ENCODE results near the gene PAPPA2. TPM values are rescaled to one million over a fixed set of nuclear protein-coding genes. Genes with fewer than 3 reads are reported as not detected.
"Not testable (repeated sequence)": the region's sequence is repeated elsewhere in the genome, so short reads cannot be mapped to it uniquely, and the experiment has no call there.

The PAPPA2 gene, protein sequence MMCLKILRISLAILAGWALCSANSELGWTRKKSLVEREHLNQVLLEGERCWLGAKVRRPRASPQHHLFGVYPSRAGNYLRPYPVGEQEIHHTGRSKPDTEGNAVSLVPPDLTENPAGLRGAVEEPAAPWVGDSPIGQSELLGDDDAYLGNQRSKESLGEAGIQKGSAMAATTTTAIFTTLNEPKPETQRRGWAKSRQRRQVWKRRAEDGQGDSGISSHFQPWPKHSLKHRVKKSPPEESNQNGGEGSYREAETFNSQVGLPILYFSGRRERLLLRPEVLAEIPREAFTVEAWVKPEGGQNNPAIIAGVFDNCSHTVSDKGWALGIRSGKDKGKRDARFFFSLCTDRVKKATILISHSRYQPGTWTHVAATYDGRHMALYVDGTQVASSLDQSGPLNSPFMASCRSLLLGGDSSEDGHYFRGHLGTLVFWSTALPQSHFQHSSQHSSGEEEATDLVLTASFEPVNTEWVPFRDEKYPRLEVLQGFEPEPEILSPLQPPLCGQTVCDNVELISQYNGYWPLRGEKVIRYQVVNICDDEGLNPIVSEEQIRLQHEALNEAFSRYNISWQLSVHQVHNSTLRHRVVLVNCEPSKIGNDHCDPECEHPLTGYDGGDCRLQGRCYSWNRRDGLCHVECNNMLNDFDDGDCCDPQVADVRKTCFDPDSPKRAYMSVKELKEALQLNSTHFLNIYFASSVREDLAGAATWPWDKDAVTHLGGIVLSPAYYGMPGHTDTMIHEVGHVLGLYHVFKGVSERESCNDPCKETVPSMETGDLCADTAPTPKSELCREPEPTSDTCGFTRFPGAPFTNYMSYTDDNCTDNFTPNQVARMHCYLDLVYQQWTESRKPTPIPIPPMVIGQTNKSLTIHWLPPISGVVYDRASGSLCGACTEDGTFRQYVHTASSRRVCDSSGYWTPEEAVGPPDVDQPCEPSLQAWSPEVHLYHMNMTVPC (N-terminal part only)
- total RNA-seq: under 1 TPM in 8 of 9 donors, not detected in 1; 0.04 to 0.87 (median 0.13) TPM
- under 1 TPM; 0.03 to 0.08 (median 0.05) TPM for polyA plus RNA-seq
- long read RNA-seq, donor 1: 0 reads
- long read RNA-seq, donor 2: 0 reads
- long read RNA-seq, donor 3: 0 reads
- long read RNA-seq, donor 4: 0 reads
- long read RNA-seq, donor 5: 0 reads
- long read RNA-seq, donor 6: 0 reads
- long read RNA-seq, donor 7: 0 reads
- long read RNA-seq, donor 8: 0 reads
- long read RNA-seq, donor 9: 0 reads
- long read RNA-seq, donor 10: 0 reads

DNA sequence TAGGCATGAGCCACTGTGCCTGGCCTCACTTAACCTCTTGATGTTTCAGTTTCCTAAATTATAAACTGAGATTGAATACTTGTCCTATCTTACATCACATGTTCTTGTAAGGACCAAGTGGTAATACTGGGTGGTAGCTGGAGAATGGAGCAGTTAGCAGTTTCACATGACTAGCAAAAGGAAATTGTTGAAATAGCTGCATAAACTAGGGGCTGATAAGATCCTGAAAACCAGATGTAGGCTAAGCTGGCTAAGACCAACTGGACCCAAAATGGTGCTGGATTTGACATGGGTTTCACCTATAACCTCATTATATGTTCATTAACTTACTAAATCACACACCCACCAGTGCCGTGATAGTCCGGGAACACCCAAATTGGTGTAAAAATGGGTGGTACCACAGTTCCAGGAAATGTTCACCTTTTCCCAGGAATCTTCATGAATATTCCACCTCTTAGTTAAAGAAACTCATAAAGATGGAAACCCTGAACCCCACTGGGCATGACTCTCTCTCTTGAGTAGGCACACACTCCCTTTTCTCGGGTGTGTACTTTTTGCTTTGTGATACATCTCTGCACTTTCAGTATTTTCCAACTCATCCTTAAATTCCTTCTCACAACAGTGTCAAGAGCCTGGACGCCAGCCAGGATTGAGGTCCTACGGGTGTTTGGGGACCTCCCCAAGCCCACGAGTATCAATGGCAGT, at the start of gene PAPPA2:
TSS of gene PAPPA2 (plus strand) at position 502 of the 705 bp plus-strand sequence. CDS start 93,148 bp downstream, outside the sequence.
- DNase-seq: no peak
- Histone ChIP-seq H3K27ac (no peak within 1 kb of the TSS), H3K4me1 (replicated peaks in 1 of 2) (no peaks in the 10 kb centered on the region), H3K36me3 (replicated peaks in 1 of 2) (no peaks in the 10 kb centered on the region), H3K4me3 (no peak within 1 kb of the TSS), H3K9me3 (replicated peaks in 1 of 3) (no peaks in the 10 kb centered on the region), H3K27me3 (no peaks in the 10 kb centered on the region)
- 72 to 80% (median 77%) methylated on average over 6 of the region's 6 CpGs for WGBS, 4 donors
- TF ChIP-seq, protein P1, sequence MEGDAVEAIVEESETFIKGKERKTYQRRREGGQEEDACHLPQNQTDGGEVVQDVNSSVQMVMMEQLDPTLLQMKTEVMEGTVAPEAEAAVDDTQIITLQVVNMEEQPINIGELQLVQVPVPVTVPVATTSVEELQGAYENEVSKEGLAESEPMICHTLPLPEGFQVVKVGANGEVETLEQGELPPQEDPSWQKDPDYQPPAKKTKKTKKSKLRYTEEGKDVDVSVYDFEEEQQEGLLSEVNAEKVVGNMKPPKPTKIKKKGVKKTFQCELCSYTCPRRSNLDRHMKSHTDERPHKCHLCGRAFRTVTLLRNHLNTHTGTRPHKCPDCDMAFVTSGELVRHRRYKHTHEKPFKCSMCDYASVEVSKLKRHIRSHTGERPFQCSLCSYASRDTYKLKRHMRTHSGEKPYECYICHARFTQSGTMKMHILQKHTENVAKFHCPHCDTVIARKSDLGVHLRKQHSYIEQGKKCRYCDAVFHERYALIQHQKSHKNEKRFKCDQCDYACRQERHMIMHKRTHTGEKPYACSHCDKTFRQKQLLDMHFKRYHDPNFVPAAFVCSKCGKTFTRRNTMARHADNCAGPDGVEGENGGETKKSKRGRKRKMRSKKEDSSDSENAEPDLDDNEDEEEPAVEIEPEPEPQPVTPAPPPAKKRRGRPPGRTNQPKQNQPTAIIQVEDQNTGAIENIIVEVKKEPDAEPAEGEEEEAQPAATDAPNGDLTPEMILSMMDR (IDR thresholded peaks at IDR 0.05): no peak
- no peak for TF ChIP-seq POLR2A (IDR thresholded peaks at IDR 0.05)
- intact Hi-C loops (cut with DNase I): no loop called here

- no peaks in the 10 kb centered on the region for H3K9me3 ChIP-seq (replicated peaks in 1 of 3)
- H3K36me3 ChIP-seq (replicated peaks in 1 of 2): no peaks in the 10 kb centered on the region
- no peaks in the 10 kb centered on the region for H3K4me1 ChIP-seq (replicated peaks in 1 of 2)
- no peak overlapping the region for H3K4me3 ChIP-seq
- H3K27ac ChIP-seq: no peak overlapping the region
- intact Hi-C loops (cut with DNase I): no loop called here
- no peaks in the 10 kb centered on the region for H3K27me3 ChIP-seq
- WGBS, 4 donors: 60 to 82% (median 63%) methylated on average over 4 to 6 of the region's 6 CpGs
- TF ChIP-seq POLR2A (IDR thresholded peaks at IDR 0.05): no peak
- TF ChIP-seq, protein P1 (IDR thresholded peaks at IDR 0.05): no peak
- no peak for DNase-seq
These were observed 46.2 kb upstream of the PAPPA2 start for GRCh38 chr1:176416777-176417176.

GRCh38 chr1:176419608-176420007, 43.4 kb upstream of the PAPPA2 start:
- intact Hi-C loops (cut with DNase I); H3K4me1 ChIP-seq (replicated peaks in 1 of 2): not testable (repeated sequence)
- WGBS, 4 donors: 75 to 90% (median 81%) methylated on average over 1 of the region's 1 CpG

DNA sequence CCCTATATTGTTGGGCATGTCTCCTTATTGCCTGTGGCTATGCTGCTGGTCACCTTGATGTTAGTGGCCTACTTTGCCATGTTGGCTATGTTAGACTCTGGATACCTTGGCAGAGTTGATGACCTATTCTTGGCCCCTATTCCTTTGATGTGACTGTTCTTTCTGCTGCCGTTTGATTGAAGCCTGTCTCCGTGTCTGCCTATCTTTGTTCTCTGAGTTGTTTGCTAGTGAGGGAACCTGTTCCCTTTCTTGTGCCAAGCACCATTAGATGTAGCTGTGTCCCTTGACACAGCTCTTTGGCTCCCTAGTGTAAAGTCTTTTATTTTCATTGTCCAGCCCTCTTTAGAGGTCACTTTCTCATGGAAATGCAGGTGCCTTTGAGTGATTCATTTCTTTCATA, 28.7 kb upstream of the PAPPA2 start:
- TF ChIP-seq, protein P1 (IDR thresholded peaks at IDR 0.05): no peak
- TF ChIP-seq POLR2A (IDR thresholded peaks at IDR 0.05): no peak
- Histone ChIP-seq H3K4me1 (replicated peaks in 1 of 2) (no peaks in the 10 kb centered on the region), H3K36me3 (replicated peaks in 1 of 2) (no peaks in the 10 kb centered on the region), H3K9me3 (replicated peaks in 1 of 3) (no peaks in the 10 kb centered on the region), H3K4me3 (no peak overlapping the region), H3K27me3 (no peaks in the 10 kb centered on the region), H3K27ac (no peak overlapping the region)
- intact Hi-C loops (cut with DNase I): no loop called here
- WGBS, 4 donors: 67 to 92% (median 78%) methylated on average over 2 of the region's 2 CpGs
- DNase-seq: no peak

More at GRCh38 chr1:176419608-176420007, 43.4 kb upstream of the PAPPA2 start:
- DNase-seq; H3K27me3 ChIP-seq; H3K36me3 ChIP-seq (replicated peaks in 1 of 2); H3K27ac ChIP-seq; H3K4me3 ChIP-seq; H3K9me3 ChIP-seq (replicated peaks in 1 of 3): not testable (repeated sequence)
